NCI-H2171 (cell line): ENCODE measurements around the gene LSM2.

ENCODE experiments used
- DNase-seq: peaks from one replicate; lab custom pipeline; 2025; lab: John Stamatoyannopoulos, UW

The LSM2 gene

DNA sequence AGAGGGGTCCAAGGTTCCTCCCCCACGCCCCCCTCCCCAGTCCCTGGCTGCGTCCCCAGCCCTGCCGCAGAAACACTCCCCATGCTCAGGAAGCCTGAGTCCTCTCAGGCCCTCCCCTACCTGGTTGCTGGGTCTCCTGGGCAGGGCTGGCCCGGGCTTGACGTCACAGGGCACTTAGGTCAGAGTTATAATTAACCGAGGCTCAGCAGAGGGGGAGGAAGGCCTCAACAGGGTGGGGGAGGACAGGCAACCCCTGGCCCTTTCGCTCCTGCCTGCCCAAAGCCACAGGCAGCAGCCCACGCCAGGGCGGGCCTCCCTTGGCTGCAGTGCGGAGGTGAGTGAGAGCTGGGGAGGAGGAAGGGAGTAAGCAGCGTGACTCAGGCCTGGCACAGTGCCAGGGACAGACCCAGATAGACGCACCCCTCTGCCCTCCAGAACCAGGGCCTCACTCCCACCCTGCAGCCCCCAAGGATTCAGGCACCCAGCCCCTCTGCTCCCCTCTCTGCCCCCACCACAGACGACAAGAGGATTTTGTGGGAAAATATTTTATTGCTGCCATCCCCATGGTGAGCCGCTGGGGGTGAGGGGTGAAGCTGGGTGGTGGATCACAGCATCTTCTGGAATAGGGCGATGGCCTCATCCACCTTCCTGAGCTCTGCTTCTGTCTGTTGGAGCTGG is 29.6 kb downstream of the LSM2 start, which contains the start of gene VWA7:
VWA7 (minus strand) TSS at position 340 of the 678 bp plus-strand sequence. CDS start 549 bp downstream, outside the sequence.
- DNase-seq = peak; percentile 46

DNA sequence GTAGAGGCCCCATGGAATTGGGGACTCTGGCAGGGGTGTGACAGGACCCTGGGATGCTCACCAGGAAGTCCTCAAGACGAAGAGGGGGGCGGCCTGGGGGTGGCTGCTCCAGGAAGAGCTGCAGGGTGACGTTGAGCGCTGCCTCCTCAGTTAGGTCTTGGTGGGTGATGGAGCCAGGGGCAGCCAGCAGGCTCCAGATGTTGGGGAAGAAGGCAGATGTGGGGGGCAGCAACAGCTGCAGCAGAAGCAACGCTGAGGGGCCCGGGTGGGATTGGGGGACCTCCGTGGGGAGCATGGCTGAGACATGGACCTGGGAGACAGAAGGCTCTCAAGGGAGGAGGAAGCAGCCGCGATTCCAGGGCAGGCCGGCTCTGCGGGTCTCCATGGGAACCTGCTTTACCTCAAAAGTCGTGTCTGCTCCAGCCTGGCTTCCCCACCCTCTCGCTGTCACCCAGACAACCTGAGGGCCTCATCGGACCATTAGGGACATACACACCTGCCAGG is 30.2 kb downstream of the LSM2 start:
- peak; percentile 46 for DNase-seq

DNA sequence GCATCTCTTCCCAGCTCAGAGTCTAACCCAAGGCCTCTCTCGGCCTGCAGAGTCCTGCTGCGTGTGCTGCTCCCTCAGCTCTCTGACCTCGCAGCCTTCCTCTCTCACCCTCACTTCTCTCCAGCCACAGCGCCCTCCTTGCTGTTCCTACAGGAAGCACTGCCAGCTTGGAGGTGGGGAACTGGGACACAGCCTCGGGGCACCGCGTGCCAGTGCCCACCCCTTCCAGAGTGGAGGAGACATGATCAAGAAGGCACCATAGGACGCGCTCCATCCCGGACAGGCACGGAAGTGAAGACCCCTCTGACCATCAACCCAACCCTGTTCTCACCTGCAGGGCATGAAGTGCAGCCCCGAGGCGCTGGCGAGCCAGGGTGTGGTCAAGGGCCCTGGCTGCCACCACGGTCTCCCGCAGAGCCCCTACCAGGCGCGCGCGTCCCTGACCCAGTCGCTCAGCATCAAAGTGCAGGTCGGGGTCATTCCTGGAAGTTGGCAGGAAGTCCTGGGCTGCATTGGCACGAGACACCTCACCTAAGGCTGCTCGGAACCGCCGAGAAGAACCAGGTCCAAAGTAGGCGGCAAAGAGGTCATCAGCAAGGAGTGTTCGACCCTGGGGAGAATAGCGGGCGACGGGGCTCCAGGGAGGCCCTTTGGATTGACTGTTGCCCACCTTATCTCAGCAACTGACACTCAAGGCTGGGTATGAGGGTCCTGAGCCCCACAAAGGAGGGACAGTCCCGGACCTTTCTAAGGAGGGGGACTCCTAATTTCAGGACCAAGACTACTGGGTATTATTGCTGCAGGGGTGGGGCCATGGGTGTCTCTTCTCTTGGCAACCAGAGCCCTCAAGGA is 30.9 kb downstream of the LSM2 start:
- DNase-seq = no peak

- no peak for DNase-seq
Observed at GRCh38 chr6:31775184-31775583, 31.6 kb downstream of the LSM2 start.

DNA sequence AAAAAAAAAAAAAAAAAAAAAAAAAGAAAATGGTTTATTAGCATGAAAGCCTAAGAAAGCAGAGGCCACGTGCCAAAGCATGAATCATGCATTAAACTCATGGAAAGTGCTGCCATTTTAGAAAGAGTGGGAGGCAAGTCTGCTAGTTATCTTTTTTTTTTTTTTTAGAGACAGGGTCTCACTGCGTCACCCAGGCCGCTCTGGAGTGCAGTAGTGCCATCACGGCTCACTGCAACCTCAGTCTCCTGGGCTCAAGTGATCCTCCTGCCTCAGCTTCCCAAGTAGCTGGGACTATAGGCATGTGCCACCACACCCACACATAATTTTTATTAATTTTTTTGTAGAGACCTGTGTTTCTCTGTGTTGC is 34.8 kb downstream of the LSM2 start:
- no peak for DNase-seq

GRCh38 chr6:31770860-31771259 is 35.9 kb downstream of the LSM2 start:
- DNase-seq = no peak

- peak; percentile 24 for DNase-seq
Observed at GRCh38 chr6:31769684-31770371, 36.9 kb downstream of the LSM2 start.

- DNase-seq = no peak
Observed at GRCh38 chr6:31768363-31769257, 38.2 kb downstream of the LSM2 start.

- DNase-seq = no peak
Observed at GRCh38 chr6:31767096-31767645, 39.6 kb downstream of the LSM2 start.

- DNase-seq = no peak
Observed at GRCh38 chr6:31765910-31766794, 40.6 kb downstream of the LSM2 start.

DNA sequence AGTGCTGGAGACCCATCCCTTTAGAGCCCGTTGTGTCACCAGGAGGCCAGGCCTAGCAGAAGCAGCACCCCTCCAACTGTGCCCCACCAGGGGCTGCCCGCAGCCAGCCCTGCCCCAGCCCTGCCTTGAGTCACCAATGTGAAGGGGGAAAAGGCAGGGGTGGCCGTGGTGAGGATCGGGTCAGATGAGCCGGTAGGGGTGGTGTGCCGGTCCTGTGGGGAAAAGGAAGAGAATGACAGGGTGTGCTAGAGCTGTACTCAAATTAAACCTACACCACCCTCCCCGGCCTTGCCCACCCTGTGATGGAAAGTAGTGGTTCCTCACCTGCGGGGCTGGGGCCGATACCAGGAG is 41.2 kb downstream of the LSM2 start:
- no peak for DNase-seq

DNA sequence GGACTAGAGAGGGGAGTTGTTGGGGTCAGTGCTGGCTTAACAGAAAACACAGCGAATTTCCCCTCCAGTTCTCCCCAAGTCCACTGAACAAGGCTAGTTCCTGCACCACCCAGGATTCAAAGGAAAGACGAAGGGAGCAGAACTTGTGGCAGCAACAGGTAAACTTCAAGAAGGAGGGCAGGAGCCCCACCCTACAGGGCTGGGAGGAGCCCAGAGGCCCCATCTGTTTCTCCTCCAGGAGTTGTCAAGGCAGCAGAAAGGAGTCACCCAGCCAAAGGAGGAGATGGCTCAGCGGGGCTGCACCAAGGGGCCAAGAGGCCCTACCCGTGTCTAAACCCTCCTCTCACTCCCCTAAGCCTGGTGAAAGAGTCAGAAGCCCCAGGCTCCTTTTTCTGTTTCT is 42.6 kb downstream of the LSM2 start:
- no peak for DNase-seq

DNA sequence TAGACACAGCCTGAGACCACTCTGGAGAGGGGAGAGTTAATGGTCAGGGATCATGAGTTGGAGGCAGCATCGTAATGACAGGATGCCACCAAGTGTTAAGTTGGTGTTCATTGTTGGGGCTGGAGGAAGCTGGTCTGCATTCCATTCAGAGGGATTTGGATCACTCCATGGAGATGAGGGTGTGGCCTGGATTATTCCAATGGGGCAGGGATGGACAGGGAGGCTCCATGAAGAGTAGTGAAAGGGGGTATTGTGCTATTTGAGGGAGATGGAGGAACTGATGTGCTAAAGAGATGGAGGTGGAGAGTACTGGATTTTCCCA is 43.2 kb downstream of the LSM2 start:
- no peak for DNase-seq

DNA sequence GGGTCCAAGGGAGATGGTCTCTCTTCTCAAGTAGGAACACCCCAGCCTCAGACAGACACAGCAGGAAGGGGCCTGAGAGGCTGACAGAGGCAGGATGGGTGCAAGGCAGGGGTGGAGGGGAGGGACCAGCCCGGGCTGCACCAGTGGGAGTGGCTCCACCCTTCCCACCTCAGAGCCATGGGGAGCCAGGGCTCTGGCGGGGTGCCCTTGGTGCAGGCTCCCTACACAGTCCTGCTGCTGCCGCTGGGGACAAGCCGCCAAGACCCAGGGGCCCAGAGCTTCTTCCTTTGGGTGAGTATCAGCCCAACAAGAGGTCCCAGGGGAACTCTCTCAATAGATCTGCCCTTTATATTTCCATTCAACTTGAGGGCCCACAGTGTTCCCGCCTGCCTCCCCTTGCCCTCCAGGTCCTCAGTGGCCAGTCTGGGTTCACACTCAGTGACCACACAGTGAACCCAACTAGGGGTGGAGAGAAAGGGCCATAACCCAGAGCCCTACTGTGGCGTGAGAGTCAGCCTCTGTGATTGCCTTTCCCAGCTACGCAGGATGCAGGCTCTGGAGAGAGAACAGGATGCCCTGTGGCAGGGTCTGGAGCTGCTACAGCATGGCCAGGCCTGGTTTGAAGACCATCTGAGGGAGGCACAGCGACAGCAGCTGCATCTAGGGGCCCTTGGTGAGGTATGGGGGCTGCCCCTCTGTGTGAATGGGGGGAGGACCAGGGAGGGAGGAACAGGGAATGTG is 43.7 kb downstream of the LSM2 start:
- DNase-seq = no peak

DNA sequence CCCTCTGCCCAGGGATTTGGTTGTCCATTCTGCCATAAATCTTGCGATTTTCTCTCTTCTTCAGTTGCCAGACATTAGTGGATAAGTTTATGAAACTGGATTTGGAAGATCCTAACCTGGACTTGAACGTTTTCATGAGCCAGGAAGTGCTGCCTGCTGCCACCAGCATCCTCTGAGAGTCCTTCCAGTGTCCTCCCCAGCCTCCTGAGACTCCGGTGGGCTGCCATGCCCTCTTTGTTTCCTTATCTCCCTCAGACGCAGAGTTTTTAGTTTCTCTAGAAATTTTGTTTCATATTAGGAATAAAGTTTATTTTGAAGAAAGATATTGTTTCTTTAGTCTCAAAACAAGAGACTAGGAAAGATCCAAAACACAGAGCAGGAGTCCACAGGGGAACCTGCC is 44.4 kb downstream of the LSM2 start, which contains the start of gene SAPCD1:
SAPCD1 (plus strand) TSS at position 301 of the 400 bp plus-strand sequence. CDS start 399 bp downstream, outside the sequence.
- no peak for DNase-seq

- no peak for DNase-seq
Observed at GRCh38 chr6:31761343-31761742, 45.4 kb downstream of the LSM2 start.

- DNase-seq = no peak
Observed at GRCh38 chr6:31760790-31761189, 46.0 kb downstream of the LSM2 start.

DNA sequence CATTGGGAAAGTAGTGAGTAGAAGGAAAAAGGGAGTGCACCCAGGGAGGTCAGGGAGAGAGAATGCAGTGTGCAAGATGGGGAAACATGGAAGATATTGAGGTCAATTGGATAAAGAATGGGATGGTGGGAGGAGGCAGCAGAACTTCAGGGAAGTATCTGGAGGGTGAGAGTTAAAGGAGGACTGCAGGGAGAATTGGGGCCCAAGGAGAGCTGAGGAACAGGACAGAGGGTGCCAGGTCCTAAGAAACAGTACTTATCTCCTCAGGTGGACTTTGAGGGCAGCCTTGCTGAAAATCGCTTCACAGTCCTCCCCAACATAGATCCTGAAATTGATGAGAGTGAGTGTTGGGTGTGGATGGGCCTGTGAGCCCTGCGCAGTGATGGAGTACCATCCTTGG is 48.5 kb downstream of the LSM2 start:
- DNase-seq = no peak

DNA sequence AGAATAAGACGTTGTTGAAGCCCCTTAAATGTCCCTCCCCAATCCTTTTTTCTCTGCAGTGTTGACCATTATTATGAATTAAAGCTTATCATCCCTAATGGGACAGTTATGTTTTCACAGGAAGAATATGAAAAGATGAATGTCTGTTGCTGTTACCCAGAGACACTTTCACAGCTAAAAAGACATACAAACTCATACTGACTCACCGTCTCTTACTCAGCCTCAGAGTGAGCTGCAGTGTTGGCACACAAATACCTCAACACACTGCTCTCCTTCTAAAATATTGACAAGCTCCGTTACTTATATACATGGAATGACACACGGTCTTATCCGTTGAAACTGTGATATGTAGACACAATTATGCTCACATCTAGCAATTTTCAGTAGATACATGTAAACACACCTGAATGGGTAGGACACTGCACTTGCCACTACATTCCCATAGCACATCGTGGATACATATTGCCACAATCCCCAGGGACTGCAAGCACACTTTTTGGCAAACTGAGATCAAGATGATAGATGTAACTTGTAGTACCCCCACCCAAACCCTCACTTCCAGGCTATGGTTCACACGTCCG is 53.9 kb downstream of the LSM2 start:
- DNase-seq = no peak
